Vagina (tissue), 2 donors: ENCODE results near the gene GMNN.

ENCODE experiments used
- POLR2A ChIP-seq, 2 donors: fragments of 450-650 bp; IDR thresholded peaks; one replicate each; pipeline ENCODE4 v1.6.1; 2017; ENCODE audit warnings: antibody characterized with exemption in 2 of 2, mild to moderate bottlenecking in 2 of 2, moderate library complexity in 2 of 2
- POLR2AphosphoS5 ChIP-seq, 2 donors: sonication (generic); formaldehyde crosslinking; IDR thresholded peaks; one replicate each; pipeline ENCODE4 v1.9.0; 2017; ENCODE audit warnings: antibody characterized with exemption in 2 of 2, mild to moderate bottlenecking in 2 of 2, low read depth in 1 of 2; ENCODE audit not compliant: insufficient read depth in 1 of 2
- TF ChIP-seq, protein P1 (sequence below), 3 experiments: fragments of 450-650 bp in 2 of 3; fragments of 200-600 bp in 1 of 3; sonication (generic) in 1 of 3; IDR thresholded peaks; one replicate each; pipeline ENCODE4 v1.5.1; 2017 to 2019; ENCODE audit warnings: antibody characterized with exemption in 3 of 3, mild to moderate bottlenecking in 2 of 3, moderate library complexity in 2 of 3

- TF ChIP-seq, protein P1, sequence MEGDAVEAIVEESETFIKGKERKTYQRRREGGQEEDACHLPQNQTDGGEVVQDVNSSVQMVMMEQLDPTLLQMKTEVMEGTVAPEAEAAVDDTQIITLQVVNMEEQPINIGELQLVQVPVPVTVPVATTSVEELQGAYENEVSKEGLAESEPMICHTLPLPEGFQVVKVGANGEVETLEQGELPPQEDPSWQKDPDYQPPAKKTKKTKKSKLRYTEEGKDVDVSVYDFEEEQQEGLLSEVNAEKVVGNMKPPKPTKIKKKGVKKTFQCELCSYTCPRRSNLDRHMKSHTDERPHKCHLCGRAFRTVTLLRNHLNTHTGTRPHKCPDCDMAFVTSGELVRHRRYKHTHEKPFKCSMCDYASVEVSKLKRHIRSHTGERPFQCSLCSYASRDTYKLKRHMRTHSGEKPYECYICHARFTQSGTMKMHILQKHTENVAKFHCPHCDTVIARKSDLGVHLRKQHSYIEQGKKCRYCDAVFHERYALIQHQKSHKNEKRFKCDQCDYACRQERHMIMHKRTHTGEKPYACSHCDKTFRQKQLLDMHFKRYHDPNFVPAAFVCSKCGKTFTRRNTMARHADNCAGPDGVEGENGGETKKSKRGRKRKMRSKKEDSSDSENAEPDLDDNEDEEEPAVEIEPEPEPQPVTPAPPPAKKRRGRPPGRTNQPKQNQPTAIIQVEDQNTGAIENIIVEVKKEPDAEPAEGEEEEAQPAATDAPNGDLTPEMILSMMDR (IDR thresholded peaks at IDR 0.05) = no peak
- no peak for TF ChIP-seq POLR2A (IDR thresholded peaks at IDR 0.05)
- no peak for TF ChIP-seq POLR2AphosphoS5 (IDR thresholded peaks at IDR 0.05; ENCODE audit: insufficient read depth in 1 of 2, low read depth in 1 of 2)
Measured at GRCh38 chr6:24823185-24823584, 48.4 kb downstream of the GMNN start.
